Mesodermal cell (in vitro differentiated cells): Measurements from ENCODE around the gene ROR2.

Source experiments
- H3K27ac ChIP-seq: 2 replicates; pipeline ENCODE4 v1.7.0; 2013; ENCODE audit warnings: mild to moderate bottlenecking, low read depth, low read length, moderate library complexity; ENCODE audit not compliant: severe bottlenecking
- H3K36me3 ChIP-seq: 2 replicates; pipeline ENCODE4 v1.7.1; 2013; ENCODE audit warnings: mild to moderate bottlenecking, low read length, moderate library complexity; ENCODE audit not compliant: control insufficient read depth, insufficient read depth
- H3K4me1 ChIP-seq: one replicate; pipeline ENCODE4 v1.7.1; 2013; ENCODE audit warnings: mild to moderate bottlenecking, low read length; ENCODE audit not compliant: insufficient read depth, control insufficient read depth, poor library complexity, severe bottlenecking
- H3K4me3 ChIP-seq: 2 replicates; pipeline ENCODE4 v1.7.0; 2013; ENCODE audit warnings: low read length, control low read depth, mild to moderate bottlenecking; ENCODE audit not compliant: insufficient read depth, poor library complexity, severe bottlenecking; ENCODE audit errors: extremely low read depth
- H3K9me3 ChIP-seq: 2 replicates; pipeline ENCODE4 v1.7.1; 2013; ENCODE audit warnings: mild to moderate bottlenecking, low read length, moderate library complexity; ENCODE audit not compliant: control insufficient read depth
- WGBS, 2 experiments: methylation state at CpG; one replicate each; pipeline ENCODE4 v1.1.5; 2013; ENCODE audit warnings: missing lambda C conversion rate in 2 of 2; ENCODE audit not compliant: insufficient coverage in 2 of 2; 5-methylcytosine and 5-hydroxymethylcytosine counted together

ROR2 gene

GRCh38 chr9:91923145-91923544, 26.9 kb downstream of the ROR2 start:
- H3K27ac ChIP-seq: no peak overlapping the region
- H3K9me3 ChIP-seq: peaks cover under 1% of the 10 kb centered on the region
- WGBS, 2 experiments: 100% methylated on average over 1 of the region's 1 CpG; no CpG with 5 or more reads in 1 of the 2 experiments
- H3K36me3 ChIP-seq: no peaks in the 10 kb centered on the region
- H3K4me1 ChIP-seq: peaks cover 13% of the 10 kb centered on the region
- H3K4me3 ChIP-seq: no peak overlapping the region

GRCh38 chr9:91921371-91921770, 28.7 kb downstream of the ROR2 start:
- H3K4me1 ChIP-seq: peaks cover 13% of the 10 kb centered on the region
- no peak overlapping the region for H3K4me3 ChIP-seq
- no peak overlapping the region for H3K27ac ChIP-seq
- 68 to 71% methylated on average over 8 of the region's 9 CpGs for WGBS, 2 experiments
- no peaks in the 10 kb centered on the region for H3K9me3 ChIP-seq
- no peaks in the 10 kb centered on the region for H3K36me3 ChIP-seq

GRCh38 chr9:91920630-91921350, 29.2 kb downstream of the ROR2 start:
- no peaks in the 10 kb centered on the region for H3K9me3 ChIP-seq
- H3K36me3 ChIP-seq: no peaks in the 10 kb centered on the region
- H3K4me3 ChIP-seq: no peak overlapping the region
- WGBS, 2 experiments: 86 to 89% methylated on average over 3 to 4 of the region's 6 CpGs
- H3K4me1 ChIP-seq: peaks cover 13% of the 10 kb centered on the region
- H3K27ac ChIP-seq: no peak overlapping the region

DNA sequence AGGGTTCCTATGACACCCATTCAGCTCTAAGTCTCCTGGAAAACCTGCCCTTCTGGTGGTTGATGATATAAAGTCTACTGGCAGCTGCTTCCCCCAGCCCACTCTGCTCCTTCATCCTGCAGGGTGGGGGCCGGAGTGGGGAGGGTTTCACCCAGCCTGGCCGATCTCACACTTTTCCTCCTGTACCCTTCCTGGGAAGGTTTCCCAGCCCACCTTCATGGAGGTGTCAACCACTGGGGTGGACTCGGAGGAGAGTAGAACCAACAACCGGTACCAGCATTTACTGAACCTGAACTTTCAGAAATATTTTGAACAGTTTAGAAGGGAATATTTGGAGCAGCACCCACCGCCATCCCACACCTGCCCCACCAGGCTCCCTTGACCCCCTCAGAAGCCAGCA, 30.4 kb downstream of the ROR2 start:
- no peaks in the 10 kb centered on the region for H3K9me3 ChIP-seq
- peaks cover under 1% of the 10 kb centered on the region for H3K36me3 ChIP-seq
- no peak overlapping the region for H3K4me3 ChIP-seq
- H3K4me1 ChIP-seq: peaks cover 13% of the 10 kb centered on the region
- H3K27ac ChIP-seq: no peak overlapping the region
- WGBS, 2 experiments: 100% methylated on average over 1 to 2 of the region's 5 CpGs

DNA sequence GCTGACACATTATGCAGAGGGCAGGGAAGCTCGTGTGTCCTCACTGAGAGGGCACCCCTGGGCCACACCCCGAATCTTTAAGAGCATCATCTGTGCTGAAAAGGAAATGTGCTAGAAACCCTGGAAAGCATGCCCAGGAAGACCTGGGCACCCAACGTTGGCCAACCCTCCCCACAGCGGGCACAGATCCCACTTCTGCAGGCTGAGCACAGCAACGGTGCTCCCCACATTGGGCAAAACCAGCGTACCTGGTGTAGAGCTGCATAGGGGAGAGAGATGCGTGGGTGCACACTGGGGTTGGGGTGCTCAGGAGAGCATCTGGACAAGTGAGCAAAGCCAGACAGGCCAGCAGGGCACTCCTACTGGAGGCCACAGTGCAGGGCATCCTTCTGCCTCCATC, 32.6 kb downstream of the ROR2 start:
- 93 to 98% methylated on average over 6 to 7 of the region's 7 CpGs for WGBS, 2 experiments

GRCh38 chr9:91915524-91916263, 34.3 kb downstream of the ROR2 start:
- WGBS, 2 experiments: 92 to 96% methylated on average over 6 to 7 of the region's 10 CpGs

More for the DNA sequence above, 32.6 kb downstream of the ROR2 start:
- Histone ChIP-seq H3K4me3 (no peak overlapping the region), H3K36me3 (peaks cover 4% of the 10 kb centered on the region), H3K4me1 (no peaks in the 10 kb centered on the region), H3K27ac (no peak overlapping the region), H3K9me3 (no peaks in the 10 kb centered on the region)

DNA sequence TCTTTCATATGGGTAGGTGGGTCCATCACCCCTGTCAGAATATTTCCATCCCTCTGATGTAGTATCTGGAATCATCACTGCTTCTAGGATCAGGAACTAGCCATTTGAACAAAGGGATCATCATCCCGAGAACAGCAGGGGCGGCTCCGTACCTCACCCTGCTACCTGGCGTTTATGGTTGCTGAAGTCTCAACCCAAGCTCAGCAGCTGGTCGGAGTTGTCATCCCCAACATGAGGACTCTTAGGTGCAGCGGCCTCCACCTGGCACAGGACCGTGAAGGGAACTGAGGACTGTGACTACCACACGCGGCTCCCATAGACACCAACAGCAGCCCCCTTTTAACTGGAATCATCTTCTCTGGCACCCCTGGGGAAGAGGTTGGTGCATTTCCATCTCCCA, 35.1 kb downstream of the ROR2 start:
- H3K9me3 ChIP-seq: no peaks in the 10 kb centered on the region
- H3K36me3 ChIP-seq: peaks cover 4% of the 10 kb centered on the region
- H3K4me3 ChIP-seq: no peak overlapping the region
- WGBS, 2 experiments: 96 to 98% methylated on average over 8 of the region's 9 CpGs
- no peaks in the 10 kb centered on the region for H3K4me1 ChIP-seq
- no peak overlapping the region for H3K27ac ChIP-seq

More at GRCh38 chr9:91915524-91916263, 34.3 kb downstream of the ROR2 start:
- Histone ChIP-seq H3K4me1 (no peaks in the 10 kb centered on the region), H3K36me3 (peaks cover 4% of the 10 kb centered on the region), H3K27ac (no peak overlapping the region), H3K4me3 (no peak overlapping the region), H3K9me3 (no peaks in the 10 kb centered on the region)

- 94 to 97% methylated on average over 9 of the region's 10 CpGs for WGBS, 2 experiments
- H3K4me1 ChIP-seq: no peaks in the 10 kb centered on the region
- no peak overlapping the region for H3K27ac ChIP-seq
- H3K4me3 ChIP-seq: no peak overlapping the region
- no peaks in the 10 kb centered on the region for H3K9me3 ChIP-seq
- H3K36me3 ChIP-seq: peaks cover 4% of the 10 kb centered on the region
Observed at GRCh38 chr9:91914404-91914803, 35.6 kb downstream of the ROR2 start.

DNA sequence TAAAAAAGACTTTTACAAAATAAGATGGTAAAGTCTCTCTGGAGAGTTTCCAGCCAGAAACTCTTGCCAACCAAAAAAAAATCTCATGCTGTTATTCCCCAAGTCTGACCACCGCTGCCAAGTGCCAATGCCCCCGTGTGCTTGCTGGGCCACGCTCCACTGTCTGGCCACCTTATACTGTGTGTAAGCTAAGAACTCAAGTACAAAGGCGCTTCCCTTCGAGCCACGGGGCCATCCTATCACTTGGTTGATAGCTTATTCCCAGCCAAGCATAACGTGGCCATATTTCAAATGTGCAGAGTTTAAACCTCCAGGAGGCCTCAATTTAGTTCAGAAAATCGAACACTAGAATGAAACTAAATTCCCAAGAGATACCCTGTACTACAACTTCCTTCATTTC, 36.0 kb downstream of the ROR2 start:
- Histone ChIP-seq H3K27ac (no peak overlapping the region), H3K4me3 (no peak overlapping the region), H3K36me3 (peaks cover 4% of the 10 kb centered on the region), H3K9me3 (no peaks in the 10 kb centered on the region), H3K4me1 (no peaks in the 10 kb centered on the region)
- WGBS, 2 experiments: 96 to 98% methylated on average over 6 to 7 of the region's 8 CpGs

DNA sequence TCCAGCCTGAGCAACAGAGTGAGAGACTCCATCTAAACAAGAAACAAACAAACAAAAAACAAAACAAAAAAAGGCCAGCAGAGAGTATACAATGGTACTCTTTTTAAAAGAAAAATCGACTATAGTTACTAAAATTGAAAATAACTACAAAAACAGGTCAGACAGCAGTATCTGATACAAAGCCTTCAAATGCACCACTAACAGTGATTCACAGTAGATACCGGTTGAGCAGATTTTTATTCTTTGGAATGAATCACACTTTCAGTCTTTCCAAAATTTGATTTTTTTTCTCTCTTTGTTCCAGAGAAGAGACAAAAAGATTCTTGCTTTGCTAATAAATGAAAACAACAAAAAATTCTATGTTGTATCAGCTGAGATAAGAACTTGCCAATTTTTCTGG, 36.9 kb downstream of the ROR2 start:
- Histone ChIP-seq H3K4me3 (no peak overlapping the region), H3K27ac (no peak overlapping the region), H3K36me3 (peaks cover 4% of the 10 kb centered on the region), H3K4me1 (no peaks in the 10 kb centered on the region), H3K9me3 (no peaks in the 10 kb centered on the region)
- 93% methylated on average over 2 of the region's 2 CpGs; no CpG with 5 or more reads in 1 of the 2 experiments for WGBS, 2 experiments

DNA sequence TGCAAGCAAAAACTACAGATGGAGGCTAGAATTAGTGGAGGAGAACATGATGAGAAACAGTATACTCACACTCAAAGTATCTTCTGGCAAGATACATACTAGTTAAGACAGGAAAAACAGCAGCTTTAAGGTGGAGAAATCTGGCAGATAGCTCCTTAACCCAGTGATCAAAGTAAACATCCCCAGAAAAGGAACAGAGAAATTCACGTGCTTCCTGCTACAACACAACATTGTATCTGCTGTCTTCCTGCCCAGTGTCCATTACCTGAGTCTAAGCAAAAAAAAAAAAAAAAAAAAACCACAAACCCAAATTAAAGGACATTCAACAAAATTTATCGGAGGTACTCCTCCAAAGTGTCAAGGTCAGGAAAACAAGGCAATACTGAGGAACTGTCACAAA, 38.4 kb downstream of the ROR2 start:
- Histone ChIP-seq H3K4me1 (peaks cover 10% of the 10 kb centered on the region), H3K9me3 (no peaks in the 10 kb centered on the region), H3K36me3 (peaks cover 4% of the 10 kb centered on the region), H3K4me3 (no peak overlapping the region), H3K27ac (no peak overlapping the region)
- WGBS, 2 experiments: 86 to 100% methylated on average over 1 of the region's 2 CpGs
